ENCODE data around the gene CCSER1.

- no peak for TF ChIP-seq CTCF (conservative IDR thresholded peaks at IDR 0.05 in 1 of 2, IDR thresholded peaks at IDR 0.05 in 1 of 2; ENCODE audit: low read depth in 1 of 2, low read length in 2 of 2)
- no peak for TF ChIP-seq EZH2 (IDR thresholded peaks at IDR 0.05; ENCODE audit: low read length, missing control alignments)
These were observed 730.1 kb downstream of the CCSER1 start for GRCh38 chr4:90857081-90857820.

Measured in fibroblast of lung (primary cell).